Liver (tissue), 9 donors: ENCODE results near the gene CD6. TPM values are rescaled to one million over a fixed set of nuclear protein-coding genes. Genes with fewer than 3 reads are reported as not detected.

Experiments used
- DNase-seq: peaks from one replicate; pipeline ENCODE4 v3.0.0-alpha.2; 2017; ENCODE audit warnings: low spot score
- H3K27ac ChIP-seq, 2 donors: one replicate each; pipeline ENCODE4 v1.7.0; 2013; ENCODE audit warnings: inconsistent platforms in 2 of 2, low read length in 2 of 2, control low read depth in 1 of 2, low read depth in 1 of 2, mild to moderate bottlenecking in 1 of 2
- H3K27me3 ChIP-seq, 4 donors: one replicate each; pipeline versions ENCODE4 v1.6.1 to v1.7.0; 2013; ENCODE audit warnings: low read length in 3 of 4, inconsistent platforms in 1 of 4, mild to moderate bottlenecking in 1 of 4, moderate library complexity in 1 of 4; ENCODE audit not compliant: control insufficient read depth in 4 of 4, insufficient read depth in 4 of 4
- H3K36me3 ChIP-seq, 4 donors: one replicate each; pipeline versions ENCODE4 v1.6.1 to v1.7.0; 2013; ENCODE audit warnings: low read length in 3 of 4, mild to moderate bottlenecking in 3 of 4, low read depth in 1 of 4, moderate library complexity in 1 of 4; ENCODE audit not compliant: control insufficient read depth in 4 of 4, insufficient read depth in 3 of 4
- H3K4me1 ChIP-seq, 4 donors: one replicate each; pipeline versions ENCODE4 v1.6.1 to v1.7.0; 2013; ENCODE audit warnings: low read length in 3 of 4, mild to moderate bottlenecking in 3 of 4, moderate library complexity in 1 of 4; ENCODE audit not compliant: control insufficient read depth in 4 of 4, insufficient read depth in 4 of 4
- H3K4me3 ChIP-seq, 3 donors: one replicate each; pipeline versions ENCODE4 v1.6.1 to v1.7.0; 2013; ENCODE audit warnings: low read length in 3 of 3, control low read depth in 1 of 3, low read depth in 1 of 3, mild to moderate bottlenecking in 1 of 3
- H3K9ac ChIP-seq, 2 donors: one replicate each; pipeline ENCODE4 v1.7.0; 2013; ENCODE audit warnings: low read length in 2 of 2, mild to moderate bottlenecking in 2 of 2, moderate library complexity in 2 of 2, control low read depth in 1 of 2, low read depth in 1 of 2
- H3K9me3 ChIP-seq, 4 donors: one replicate each; pipeline versions ENCODE4 v1.6.1 to v1.7.0; 2013; ENCODE audit warnings: low read length in 3 of 4; ENCODE audit not compliant: control insufficient read depth in 4 of 4
- ATF3 ChIP-seq: IDR thresholded peaks from 2 replicates; pipeline ENCODE4 v1.6.1; 2016; ENCODE audit warnings: antibody characterized with exemption
- CTCF ChIP-seq: fragments of 150-350 bp; IDR thresholded peaks from 2 replicates; pipeline ENCODE4 v1.5.1; 2017; ENCODE audit warnings: improper control_type of control experiment, low read depth, low read length; ENCODE audit not compliant: missing input control
- EGR1 ChIP-seq, 2 donors: IDR thresholded peaks; 2 replicates each; pipeline ENCODE4 v1.6.1; 2016 to 2018; ENCODE audit warnings: antibody characterized with exemption in 2 of 2, low read depth in 2 of 2
- FOXA1 ChIP-seq: IDR thresholded peaks from 2 replicates; pipeline ENCODE4 v1.6.1; 2016; ENCODE audit warnings: antibody characterized with exemption
- HNF4A ChIP-seq, 2 donors: conservative IDR thresholded peaks; 2 replicates each; pipeline ENCODE4 v1.6.1; 2016; ENCODE audit warnings: antibody characterized with exemption in 2 of 2, mild to moderate bottlenecking in 2 of 2
- HNF4G ChIP-seq: IDR thresholded peaks from 2 replicates; pipeline ENCODE4 v1.6.1; 2016; ENCODE audit warnings: antibody characterized with exemption
- JUND ChIP-seq, 2 donors: IDR thresholded peaks; 2 replicates each; pipeline ENCODE4 v1.6.1; 2016; ENCODE audit warnings: antibody characterized with exemption in 2 of 2
- MAX ChIP-seq: IDR thresholded peaks from 2 replicates; pipeline ENCODE4 v1.6.1; 2016; ENCODE audit warnings: antibody characterized with exemption
- NR2F2 ChIP-seq: IDR thresholded peaks from 2 replicates; pipeline ENCODE4 v1.6.1; 2016; ENCODE audit warnings: antibody characterized with exemption
- REST ChIP-seq: IDR thresholded peaks from 2 replicates; pipeline ENCODE4 v1.6.1; 2016; ENCODE audit warnings: antibody characterized with exemption, mild to moderate bottlenecking
- RXRA ChIP-seq, 2 donors: IDR thresholded peaks; 2 replicates each; pipeline ENCODE4 v1.6.1; 2017 to 2018; ENCODE audit warnings: antibody characterized with exemption in 2 of 2, mild to moderate bottlenecking in 1 of 2
- TAF1 ChIP-seq: conservative IDR thresholded peaks from 2 replicates; pipeline ENCODE4 v1.6.1; 2016; ENCODE audit warnings: antibody characterized with exemption, mild to moderate bottlenecking
- YY1 ChIP-seq: IDR thresholded peaks from 2 replicates; pipeline ENCODE4 v1.6.1; 2016; ENCODE audit warnings: antibody characterized with exemption, mild to moderate bottlenecking
- ZBTB33 ChIP-seq: IDR thresholded peaks from 2 replicates; pipeline ENCODE4 v1.6.1; 2016; ENCODE audit warnings: antibody characterized with exemption
- WGBS: extraction: QIAGEN DNeasy Blood & Tissue Kit; methylation state at CpG from one replicate; pipeline ENCODE4 v1.1.7; 2013; 5-methylcytosine and 5-hydroxymethylcytosine counted together
- polyA plus RNA-seq, 2 donors: library from polyadenylated mRNA; stranded (reverse) in 1 of 2; unstranded in 1 of 2; fragments of 200-250 nt in 1 of 2; fragments of >200 nt in 1 of 2; fragmentation: Nextera tagmentation in 1 of 2; extraction: Ambion mirVana in 1 of 2; gene quantifications; one replicate each; pipeline versions ENCODE4 v1.2.1 to v1.2.3, GENCODE V29; 2013 to 2015
- total RNA-seq, 2 donors: library from RNA; depleted of rRNA; stranded (reverse); fragments of >200 nt; gene quantifications; one replicate each; pipeline ENCODE4 v1.2.3, GENCODE V29; 2014
- donor health status: healthy.
- donor health status: healthy.
- donor health status: healthy.
- donor health status: healthy.
- donor health status: healthy.

Gene CD6
- total and polyA plus RNA-seq, 4 donors: 0.31 to 0.59 (median 0.45) TPM

- H3K4me3 ChIP-seq: no peak overlapping the region
- 88% methylated on average over 14 of the region's 14 CpGs for WGBS
- TF ChIP-seq YY1 (no peak), RXRA (IDR thresholded peaks at IDR 0.05) (no peak), MAX (no peak), FOXA1 (no peak), CTCF (no peak)
These were observed 87.2 kb downstream of the CD6 start for GRCh38 chr11:61058583-61059259.

GRCh38 chr11:61059260-61059752, 87.8 kb downstream of the CD6 start:
- H3K9ac ChIP-seq: no peak overlapping the region
- no peak overlapping the region for H3K27ac ChIP-seq
- H3K36me3 ChIP-seq: no peaks in the 10 kb centered on the region
- H3K9me3 ChIP-seq: no peaks in the 10 kb centered on the region
- no peaks in the 10 kb centered on the region for H3K4me1 ChIP-seq
- DNase-seq: no peak
- H3K4me3 ChIP-seq: no peak overlapping the region
- no peaks in the 10 kb centered on the region for H3K27me3 ChIP-seq
- no peak for TF ChIP-seq JUND (IDR thresholded peaks at IDR 0.05)
- no peak for TF ChIP-seq HNF4G
- TF ChIP-seq EGR1 (IDR thresholded peaks at IDR 0.05; ENCODE audit: low read depth in 2 of 2): no peak
- no peak for TF ChIP-seq REST
- no peak for TF ChIP-seq HNF4A (conservative IDR thresholded peaks at IDR 0.05)
- no peak for TF ChIP-seq ZBTB33
- TF ChIP-seq MAX: no peak
- no peak for TF ChIP-seq ATF3
- TF ChIP-seq NR2F2: no peak
- no peak for TF ChIP-seq TAF1
- WGBS: 69% methylated on average over 8 of the region's 8 CpGs

More at GRCh38 chr11:61058583-61059259, 87.2 kb downstream of the CD6 start:
- no peaks in the 10 kb centered on the region for H3K36me3 ChIP-seq
- H3K27me3 ChIP-seq: no peaks in the 10 kb centered on the region
- DNase-seq: no peak
- no peaks in the 10 kb centered on the region for H3K9me3 ChIP-seq
- no peak overlapping the region for H3K27ac ChIP-seq
- no peak overlapping the region for H3K9ac ChIP-seq
- no peaks in the 10 kb centered on the region for H3K4me1 ChIP-seq
